Stimulated activated naive CD4-positive, alpha-beta T cell treated with Interleukin-2 at 50 U/mL for 16 hours (primary cell): Measurements from ENCODE around the gene GPATCH3.
"Not testable (repeated sequence)": the region's sequence is repeated elsewhere in the genome, so short reads cannot be mapped to it uniquely, and the experiment has no call there.

Experiments used
- DNase-seq: peaks from one replicate; lab custom pipeline; 2025; lab: John Stamatoyannopoulos, UW

Gene GPATCH3

GRCh38 chr1:26863685-26864077 is 36.6 kb downstream of the GPATCH3 start:
- DNase-seq: no peak

- peak; percentile 21 for DNase-seq
Observed at GRCh38 chr1:26862781-26863684, 37.2 kb downstream of the GPATCH3 start, which contains the start of gene SFN. TSS of gene SFN (plus strand) at chr1:26863149. CDS start at chr1:26863213, 64 bp downstream.

- DNase-seq: no peak
Observed at GRCh38 chr1:26861889-26862378, 38.3 kb downstream of the GPATCH3 start.

GRCh38 chr1:26861286-26861701 is 39.0 kb downstream of the GPATCH3 start:
- no peak for DNase-seq

- no peak for DNase-seq
Observed at GRCh38 chr1:26858891-26859640, 41.2 kb downstream of the GPATCH3 start.

- no peak for DNase-seq
Observed at GRCh38 chr1:26858160-26858559, 42.1 kb downstream of the GPATCH3 start.

GRCh38 chr1:26857473-26858060 is 42.7 kb downstream of the GPATCH3 start:
- DNase-seq: no peak

- DNase-seq: no peak
Observed at GRCh38 chr1:26856604-26857469, 43.4 kb downstream of the GPATCH3 start.

GRCh38 chr1:26856181-26856580 is 44.1 kb downstream of the GPATCH3 start:
- no peak for DNase-seq

- DNase-seq: no peak
Observed at GRCh38 chr1:26855636-26856035, 44.6 kb downstream of the GPATCH3 start.

- no peak for DNase-seq
Observed at GRCh38 chr1:26854906-26855305, 45.4 kb downstream of the GPATCH3 start.

GRCh38 chr1:26853600-26853999 is 46.7 kb downstream of the GPATCH3 start:
- DNase-seq: no peak

GRCh38 chr1:26853156-26853555 is 47.1 kb downstream of the GPATCH3 start:
- DNase-seq: peak; percentile 54

GRCh38 chr1:26852701-26853100 is 47.6 kb downstream of the GPATCH3 start:
- no peak for DNase-seq

GRCh38 chr1:26851106-26851684 is 49.1 kb downstream of the GPATCH3 start:
- DNase-seq: no peak

GRCh38 chr1:26848941-26849774 is 51.1 kb downstream of the GPATCH3 start:
- no peak for DNase-seq

GRCh38 chr1:26848499-26848898 is 51.8 kb downstream of the GPATCH3 start:
- no peak for DNase-seq

GRCh38 chr1:26847826-26848225 is 52.4 kb downstream of the GPATCH3 start:
- not testable (repeated sequence) for DNase-seq

- no peak for DNase-seq
Observed at GRCh38 chr1:26844424-26845196, 55.7 kb downstream of the GPATCH3 start.
